IPS-15b (cell line): ENCODE data around the gene TAAR8.
"Not testable (repeated sequence)": the region's sequence is repeated elsewhere in the genome, so short reads cannot be mapped to it uniquely, and the experiment has no call there.

ENCODE experiments used
- H3K27me3 ChIP-seq: one replicate; pipeline ENCODE4 v1.6.1; 2013; ENCODE audit warnings: low read length; ENCODE audit not compliant: control insufficient read depth, insufficient read depth
- H3K36me3 ChIP-seq: one replicate; pipeline ENCODE4 v1.6.1; 2013; ENCODE audit warnings: low read length; ENCODE audit not compliant: control insufficient read depth, insufficient read depth
- H3K4me1 ChIP-seq: one replicate; pipeline ENCODE4 v1.6.1; 2013; ENCODE audit warnings: mild to moderate bottlenecking, low read length; ENCODE audit not compliant: control insufficient read depth, insufficient read depth
- H3K4me3 ChIP-seq: one replicate; pipeline ENCODE4 v1.5.1; 2013; ENCODE audit warnings: low read depth, low read length
- H3K9ac ChIP-seq: one replicate; pipeline ENCODE4 v1.6.1; 2013; ENCODE audit warnings: low read depth, mild to moderate bottlenecking, low read length
- H3K9me3 ChIP-seq: one replicate; pipeline ENCODE4 v1.6.1; 2013; ENCODE audit warnings: mild to moderate bottlenecking, low read length; ENCODE audit not compliant: control insufficient read depth, insufficient read depth

Gene TAAR8

GRCh38 chr6:132560087-132560486 lies 7.6 kb downstream of the TAAR8 start:
- not testable (repeated sequence) for H3K4me1 ChIP-seq, H3K27me3 ChIP-seq

GRCh38 chr6:132566404-132566803 lies 13.9 kb downstream of the TAAR8 start:
- Histone ChIP-seq H3K4me3 (no peak overlapping the region), H3K4me1 (no peaks in the 10 kb centered on the region), H3K9ac (no peak overlapping the region), H3K9me3 (no peaks in the 10 kb centered on the region), H3K27me3 (no peaks in the 10 kb centered on the region), H3K36me3 (no peaks in the 10 kb centered on the region)

More at GRCh38 chr6:132560087-132560486, 7.6 kb downstream of the TAAR8 start:
- H3K36me3 ChIP-seq, H3K4me3 ChIP-seq, H3K9me3 ChIP-seq, H3K9ac ChIP-seq: not testable (repeated sequence)

GRCh38 chr6:132567566-132567965 lies 15.1 kb downstream of the TAAR8 start:
- H3K9me3 ChIP-seq, result no peaks in the 10 kb centered on the region
- H3K4me1 ChIP-seq, result no peaks in the 10 kb centered on the region
- H3K36me3 ChIP-seq, result no peaks in the 10 kb centered on the region
- no peaks in the 10 kb centered on the region for H3K27me3 ChIP-seq
- H3K4me3 ChIP-seq, result no peak overlapping the region
- no peak overlapping the region for H3K9ac ChIP-seq

GRCh38 chr6:132568611-132569010 lies 16.1 kb downstream of the TAAR8 start:
- H3K9me3 ChIP-seq, result no peaks in the 10 kb centered on the region
- no peaks in the 10 kb centered on the region for H3K36me3 ChIP-seq
- H3K9ac ChIP-seq, result no peak overlapping the region
- no peak overlapping the region for H3K4me3 ChIP-seq
- no peaks in the 10 kb centered on the region for H3K27me3 ChIP-seq
- no peaks in the 10 kb centered on the region for H3K4me1 ChIP-seq

GRCh38 chr6:132569170-132569569 lies 16.7 kb downstream of the TAAR8 start:
- no peaks in the 10 kb centered on the region for H3K9me3 ChIP-seq
- H3K4me1 ChIP-seq, result no peaks in the 10 kb centered on the region
- H3K9ac ChIP-seq, result no peak overlapping the region
- H3K27me3 ChIP-seq, result no peaks in the 10 kb centered on the region
- H3K4me3 ChIP-seq, result no peak overlapping the region
- no peaks in the 10 kb centered on the region for H3K36me3 ChIP-seq

- Histone ChIP-seq H3K4me1 (no peaks in the 10 kb centered on the region), H3K27me3 (no peaks in the 10 kb centered on the region), H3K9me3 (no peaks in the 10 kb centered on the region), H3K36me3 (no peaks in the 10 kb centered on the region), H3K9ac (no peak within 1 kb of the TSS), H3K4me3 (no peak within 1 kb of the TSS)
These were observed 17.8 kb downstream of the TAAR8 start, which contains the start of gene TAAR6 for GRCh38 chr6:132570221-132570777. Gene TAAR6 (plus strand): TSS chr6:132570322. CDS start chr6:132570322, 0 bp downstream.

- Histone ChIP-seq H3K9ac (no peak overlapping the region), H3K4me3 (no peak overlapping the region), H3K27me3 (no peaks in the 10 kb centered on the region), H3K9me3 (no peaks in the 10 kb centered on the region), H3K4me1 (no peaks in the 10 kb centered on the region), H3K36me3 (no peaks in the 10 kb centered on the region)
These were observed 19.3 kb downstream of the TAAR8 start for GRCh38 chr6:132571774-132572173.

GRCh38 chr6:132584698-132585097 lies 32.2 kb downstream of the TAAR8 start:
- H3K9ac ChIP-seq, result no peak overlapping the region
- H3K4me3 ChIP-seq, result no peak overlapping the region
- no peaks in the 10 kb centered on the region for H3K4me1 ChIP-seq
- H3K36me3 ChIP-seq, result no peaks in the 10 kb centered on the region
- H3K9me3 ChIP-seq, result no peaks in the 10 kb centered on the region
- no peaks in the 10 kb centered on the region for H3K27me3 ChIP-seq

- H3K9me3 ChIP-seq, result no peaks in the 10 kb centered on the region
- H3K4me1 ChIP-seq, result no peaks in the 10 kb centered on the region
- H3K9ac ChIP-seq, result no peak overlapping the region
- H3K4me3 ChIP-seq, result no peak overlapping the region
- no peaks in the 10 kb centered on the region for H3K36me3 ChIP-seq
- H3K27me3 ChIP-seq, result no peaks in the 10 kb centered on the region
These were observed 35.0 kb downstream of the TAAR8 start for GRCh38 chr6:132587424-132587823.

- H3K36me3 ChIP-seq, result no peaks in the 10 kb centered on the region
- no peaks in the 10 kb centered on the region for H3K4me1 ChIP-seq
- no peak within 1 kb of the TSS for H3K9ac ChIP-seq
- no peaks in the 10 kb centered on the region for H3K27me3 ChIP-seq
- H3K9me3 ChIP-seq, result no peaks in the 10 kb centered on the region
- H3K4me3 ChIP-seq, result no peak within 1 kb of the TSS
These were observed 37.0 kb downstream of the TAAR8 start, which contains the start of gene TAAR5 for GRCh38 chr6:132589454-132589853. Gene TAAR5 (minus strand): TSS chr6:132589741. CDS start chr6:132589686, 55 bp downstream.

GRCh38 chr6:132590362-132590761 lies 37.9 kb downstream of the TAAR8 start:
- Histone ChIP-seq H3K36me3 (no peaks in the 10 kb centered on the region), H3K27me3 (no peaks in the 10 kb centered on the region), H3K9me3 (no peaks in the 10 kb centered on the region), H3K4me3 (no peak overlapping the region), H3K9ac (no peak overlapping the region), H3K4me1 (no peaks in the 10 kb centered on the region)

GRCh38 chr6:132592855-132593254 lies 40.4 kb downstream of the TAAR8 start:
- no peak overlapping the region for H3K4me3 ChIP-seq
- H3K9ac ChIP-seq, result no peak overlapping the region
- H3K9me3 ChIP-seq, result no peaks in the 10 kb centered on the region
- no peaks in the 10 kb centered on the region for H3K4me1 ChIP-seq
- no peaks in the 10 kb centered on the region for H3K27me3 ChIP-seq
- H3K36me3 ChIP-seq, result no peaks in the 10 kb centered on the region
